NCI-H2107 treated with DMSO at 0.1 percent for 48 hours (cell line): ENCODE measurements around the gene SHMT1.
A peak's percentile ranks its signal among the peaks of the same experiment; 100 is the strongest.
"Not testable (repeated sequence)": the region's sequence is repeated elsewhere in the genome, so short reads cannot be mapped to it uniquely, and the experiment has no call there.

Experiments
- DNase-seq: peaks from one replicate; lab custom pipeline; 2025; ENCODE audit not compliant: unreplicated experiment; lab: John Stamatoyannopoulos, UW

The SHMT1 gene

GRCh38 chr17:18363101-18364049 lies at the start of gene SHMT1:
TSS of gene SHMT1 (minus strand) at chr17:18363550. CDS start at chr17:18355981, 7,569 bp downstream.
- peak; percentile 51 for DNase-seq

DNA sequence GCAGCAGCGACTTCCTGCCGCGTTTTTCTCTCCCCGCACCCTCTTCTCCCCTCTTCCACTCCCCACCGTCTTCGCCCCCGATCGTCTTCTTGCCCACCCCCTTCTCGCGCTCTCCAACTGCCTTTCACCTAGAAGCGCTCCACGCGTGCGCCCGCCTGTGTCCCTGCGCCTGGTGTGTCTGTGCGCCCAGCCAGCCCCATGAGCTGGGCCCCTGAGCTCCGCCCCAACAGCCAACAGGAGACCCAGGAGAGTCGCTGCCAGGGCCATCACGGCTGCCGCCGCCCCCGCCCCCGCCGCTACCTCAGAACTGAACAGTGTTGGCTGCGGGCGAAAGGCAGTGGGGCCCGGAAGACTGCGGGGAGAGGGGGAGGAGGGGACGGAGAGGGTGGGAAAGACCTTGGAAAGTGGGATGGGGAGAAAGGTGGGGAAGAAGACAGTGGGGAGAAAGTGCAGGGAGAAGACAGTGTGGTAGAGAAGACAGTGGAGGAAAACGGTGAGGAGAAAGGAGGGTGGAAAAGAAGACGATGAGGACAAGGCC lies 48.7 kb upstream of the SHMT1 start:
- not testable (repeated sequence) for DNase-seq

DNA sequence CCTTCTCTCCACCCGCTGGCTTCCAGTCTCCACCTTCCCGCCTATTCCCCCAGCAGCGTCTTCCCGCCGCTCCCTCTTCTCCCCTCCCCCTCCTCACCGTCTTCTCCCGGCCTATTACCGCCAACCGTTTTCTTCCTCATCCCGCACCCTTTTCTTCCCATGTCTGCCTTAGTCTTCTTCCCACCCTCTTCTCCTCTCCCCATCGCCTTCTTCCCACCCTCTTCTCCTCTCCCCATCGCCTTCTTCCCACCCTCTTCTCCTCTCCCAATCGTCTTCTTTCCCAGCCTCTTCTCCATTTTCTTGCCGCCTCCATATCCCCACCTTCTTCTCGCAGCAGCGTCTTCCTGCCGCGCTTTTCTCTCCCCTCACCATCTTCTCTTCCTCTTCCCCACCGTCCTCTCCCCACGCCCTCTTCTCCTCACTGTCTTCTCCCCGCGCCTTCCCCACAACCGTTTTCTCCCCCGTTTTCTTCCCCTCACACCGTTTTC lies 48.1 kb upstream of the SHMT1 start:
- DNase-seq = not testable (repeated sequence)

- not testable (repeated sequence) for DNase-seq
Observed at GRCh38 chr17:18410736-18411135, 47.4 kb upstream of the SHMT1 start.

DNA sequence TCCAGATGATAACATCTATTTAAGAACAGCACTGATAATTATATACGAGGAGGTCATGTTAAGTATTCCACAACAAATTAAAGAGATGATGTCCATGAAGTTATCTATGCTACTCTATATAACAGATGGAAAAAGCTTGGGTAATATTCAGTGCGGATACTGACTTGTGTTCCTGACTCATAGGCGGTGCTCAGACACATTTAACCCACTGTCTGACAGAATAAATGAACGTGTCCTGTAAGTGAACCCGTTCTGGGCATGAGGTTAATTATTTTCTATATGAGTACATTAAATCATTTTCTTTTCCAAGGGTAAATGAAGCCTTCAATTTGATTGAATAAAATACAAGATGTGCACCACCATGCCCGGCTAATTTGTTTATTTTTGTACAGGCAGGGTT lies 46.0 kb upstream of the SHMT1 start:
- not testable (repeated sequence) for DNase-seq

GRCh38 chr17:18408906-18409305 lies 45.6 kb upstream of the SHMT1 start:
- DNase-seq = not testable (repeated sequence)

GRCh38 chr17:18403604-18404003 lies 40.3 kb upstream of the SHMT1 start:
- not testable (repeated sequence) for DNase-seq

- not testable (repeated sequence) for DNase-seq
Observed at GRCh38 chr17:18403166-18403565, 39.8 kb upstream of the SHMT1 start.

GRCh38 chr17:18401872-18402590 lies 38.7 kb upstream of the SHMT1 start:
- not testable (repeated sequence) for DNase-seq

DNA sequence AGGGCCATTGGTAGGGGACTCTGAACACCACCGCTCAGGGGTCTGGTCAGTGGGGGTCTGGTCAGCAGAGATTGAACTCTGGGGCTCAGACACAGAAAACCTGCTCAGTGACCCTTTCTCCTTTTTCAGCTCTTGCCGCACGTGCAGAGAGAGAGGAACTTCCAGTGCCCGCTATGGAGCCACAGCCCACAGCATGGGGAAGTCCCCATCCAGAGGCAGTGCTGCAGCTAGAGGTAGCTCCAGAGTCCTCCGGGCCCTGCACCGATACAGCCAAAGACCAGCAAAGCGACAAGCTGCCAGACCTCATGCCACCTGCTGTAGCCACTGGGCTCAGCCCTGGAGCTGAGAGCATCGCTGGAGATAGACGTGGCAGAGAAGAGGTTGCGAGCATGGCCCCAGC lies 25.4 kb upstream of the SHMT1 start:
- not testable (repeated sequence) for DNase-seq

GRCh38 chr17:18388266-18388665 lies 24.9 kb upstream of the SHMT1 start:
- not testable (repeated sequence) for DNase-seq

DNA sequence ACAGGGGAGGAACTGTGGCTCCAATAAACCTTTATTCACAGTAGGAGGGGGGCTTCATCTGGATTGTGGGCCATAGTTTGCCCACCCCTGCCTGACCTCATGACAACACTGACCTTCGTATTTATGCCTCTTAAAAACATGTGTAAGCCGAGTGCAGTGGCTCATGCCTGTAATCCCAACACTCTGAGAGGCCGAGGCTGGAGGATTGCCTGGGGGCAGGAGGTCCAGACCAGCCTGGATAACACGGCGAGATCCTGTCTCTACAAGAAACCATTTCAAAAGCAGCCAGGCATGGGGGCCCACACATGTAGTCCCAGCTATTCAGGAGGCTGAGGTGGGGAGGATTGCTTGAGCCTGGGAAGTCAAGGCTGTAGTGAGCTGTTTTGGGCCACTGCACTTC lies 24.2 kb upstream of the SHMT1 start:
- DNase-seq = not testable (repeated sequence)

DNA sequence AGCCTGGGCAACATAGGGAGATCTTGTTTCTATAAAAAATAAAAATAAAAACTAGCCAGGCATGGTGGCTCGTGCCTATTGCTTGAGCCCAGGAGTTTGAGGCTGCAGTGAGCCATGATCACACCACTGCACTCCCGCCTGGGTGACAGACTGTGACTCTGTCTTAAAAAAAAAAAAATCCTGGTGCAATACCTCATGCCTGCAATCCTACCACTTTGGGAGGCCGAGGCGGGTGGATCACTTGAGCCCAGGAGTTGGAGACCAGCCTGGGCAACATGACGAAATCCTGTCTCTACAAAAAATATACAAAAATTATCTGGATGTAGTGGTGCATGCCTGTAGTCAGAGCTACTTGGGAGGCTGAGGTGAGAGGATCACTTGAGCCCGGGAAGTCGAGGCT lies 20.9 kb upstream of the SHMT1 start:
- not testable (repeated sequence) for DNase-seq

DNA sequence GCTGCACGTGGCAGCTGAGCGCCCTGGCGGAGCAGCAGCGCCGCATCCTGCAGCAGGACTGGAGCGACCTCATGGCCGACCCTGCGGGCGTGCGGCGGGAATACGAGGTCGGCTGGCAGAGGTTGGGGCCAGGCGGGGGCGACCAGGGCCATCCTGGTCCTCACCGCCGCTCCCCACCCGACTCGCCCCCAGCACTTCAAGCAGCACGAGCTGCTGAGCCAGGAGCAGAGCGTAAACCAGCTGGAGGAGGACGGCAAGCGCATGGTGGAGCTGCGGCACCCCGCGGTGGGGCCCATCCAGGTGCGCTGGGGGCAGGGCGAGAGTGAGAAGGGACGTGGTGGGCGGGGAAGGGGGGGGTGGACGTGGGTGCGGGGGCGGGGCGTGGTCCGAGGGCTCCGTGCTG lies 19.7 kb upstream of the SHMT1 start:
- not testable (repeated sequence) for DNase-seq

GRCh38 chr17:18382441-18383078 lies 19.2 kb upstream of the SHMT1 start:
- DNase-seq = no peak

- DNase-seq = no peak
Observed at GRCh38 chr17:18381953-18382245, 18.5 kb upstream of the SHMT1 start.

GRCh38 chr17:18381158-18381952 lies 18.0 kb upstream of the SHMT1 start:
- no peak for DNase-seq

DNA sequence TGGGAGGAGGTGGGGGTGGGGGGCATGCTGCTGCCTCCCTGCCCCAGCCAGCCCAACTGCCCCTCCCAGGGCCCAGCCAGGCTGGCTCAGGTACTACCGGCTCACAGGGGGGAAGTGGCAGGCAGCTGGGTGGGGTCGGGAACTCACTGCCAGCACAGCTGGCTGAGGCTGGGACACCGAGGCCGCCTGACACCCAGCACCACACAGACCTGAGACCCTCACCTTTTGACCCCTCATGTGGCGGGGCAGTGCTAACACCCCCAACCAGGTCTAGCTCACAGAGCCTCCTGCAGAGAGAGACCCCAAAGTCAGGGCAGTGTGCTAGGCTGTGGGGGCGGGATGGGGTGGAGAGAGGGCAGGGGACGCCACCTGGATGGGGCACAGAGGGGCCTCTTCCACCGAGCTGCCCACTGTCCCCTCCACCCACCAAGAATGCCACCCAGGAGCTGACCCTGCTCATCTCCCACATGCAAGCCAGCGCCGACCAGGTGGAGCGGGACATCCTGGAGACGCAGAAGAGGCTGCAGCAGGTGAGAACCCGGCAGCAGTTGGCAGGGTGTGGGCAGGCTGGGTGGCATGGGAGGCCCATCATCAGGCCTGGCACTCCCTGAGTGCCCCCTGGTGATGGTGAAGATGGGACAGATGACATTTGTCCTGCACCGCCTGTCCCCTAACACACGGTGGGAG lies 17.3 kb upstream of the SHMT1 start:
- DNase-seq = no peak

DNA sequence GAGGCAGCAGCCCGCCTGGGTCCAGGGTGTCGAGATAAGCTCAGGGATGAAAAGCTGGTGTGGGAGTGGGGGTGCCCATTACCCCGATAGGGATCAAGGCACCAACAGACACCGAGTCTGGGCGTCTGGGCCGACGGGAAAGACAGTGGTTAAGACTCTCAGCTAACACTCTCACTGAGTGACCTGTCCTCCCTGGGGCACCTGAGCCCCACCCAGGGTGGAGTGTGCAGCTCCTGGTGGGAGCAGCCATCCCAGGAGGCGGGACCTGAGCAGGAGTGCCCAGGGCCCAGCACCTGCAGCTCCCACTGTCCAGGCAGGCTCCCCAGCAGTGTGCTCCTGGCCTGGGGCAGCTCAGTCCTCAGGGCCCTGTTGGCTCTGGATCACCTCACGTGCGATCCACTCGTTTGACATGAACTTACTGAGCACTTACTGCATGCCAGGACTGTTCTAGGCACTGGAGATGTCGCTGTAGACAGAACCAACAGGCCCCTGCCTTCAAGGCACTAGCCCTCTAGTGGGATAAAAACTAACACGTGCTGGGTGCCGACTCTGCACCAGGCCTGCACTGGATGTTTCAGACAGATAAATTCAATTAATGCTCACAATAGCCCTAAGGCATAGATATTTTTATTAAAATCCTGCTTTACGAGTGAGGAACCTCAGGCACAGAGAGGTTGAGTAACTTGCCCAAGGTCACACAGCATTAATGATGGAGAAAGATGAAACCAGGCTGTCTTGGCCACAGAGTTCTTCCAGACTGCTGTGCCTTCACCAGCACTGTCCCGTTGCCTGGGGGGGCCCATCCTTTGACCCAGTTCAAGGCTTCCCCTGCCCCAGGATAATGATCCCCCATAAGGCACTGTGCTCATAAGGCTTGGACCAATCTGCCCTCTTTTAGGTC lies 16.1 kb upstream of the SHMT1 start:
- DNase-seq = no peak
